SH-SY5Y (cell line): Measurements from ENCODE around the gene TMEM145.

Experiments
- GATA2 ChIP-seq: IDR thresholded peaks from 2 replicates; pipeline ENCODE4 v1.6.1; 2011; ENCODE audit warnings: mild to moderate bottlenecking, low read depth, low read length
- GATA3 ChIP-seq: IDR thresholded peaks from 2 replicates; pipeline ENCODE4 v1.6.1; 2011; ENCODE audit warnings: low read depth, mild to moderate bottlenecking, low read length, moderate library complexity

TMEM145 gene

DNA sequence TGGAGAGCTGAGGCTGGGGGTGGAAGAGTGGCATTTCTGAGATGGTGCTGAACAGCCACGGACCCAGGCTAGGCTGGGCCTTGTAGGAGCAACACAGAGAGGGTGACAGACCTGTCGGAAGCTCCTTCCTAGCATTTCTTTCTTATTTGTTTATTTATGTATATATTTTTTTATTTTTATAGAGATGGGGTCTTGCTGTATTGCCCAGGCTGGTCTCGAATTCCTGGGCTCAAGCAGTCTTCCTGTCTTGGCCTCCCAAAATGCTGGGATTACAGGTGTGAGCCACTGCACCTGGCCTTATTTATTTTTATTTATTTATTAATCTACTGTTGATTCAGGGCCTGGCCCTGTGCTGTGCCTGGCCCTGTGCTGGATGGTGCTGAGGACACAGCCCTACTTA lies 37.6 kb upstream of the TMEM145 start:
- no peak for TF ChIP-seq GATA3
- no peak for TF ChIP-seq GATA2

- TF ChIP-seq GATA2 (no peak), GATA3 (no peak)
Measured at GRCh38 chr19:42276284-42276683, 36.8 kb upstream of the TMEM145 start.

DNA sequence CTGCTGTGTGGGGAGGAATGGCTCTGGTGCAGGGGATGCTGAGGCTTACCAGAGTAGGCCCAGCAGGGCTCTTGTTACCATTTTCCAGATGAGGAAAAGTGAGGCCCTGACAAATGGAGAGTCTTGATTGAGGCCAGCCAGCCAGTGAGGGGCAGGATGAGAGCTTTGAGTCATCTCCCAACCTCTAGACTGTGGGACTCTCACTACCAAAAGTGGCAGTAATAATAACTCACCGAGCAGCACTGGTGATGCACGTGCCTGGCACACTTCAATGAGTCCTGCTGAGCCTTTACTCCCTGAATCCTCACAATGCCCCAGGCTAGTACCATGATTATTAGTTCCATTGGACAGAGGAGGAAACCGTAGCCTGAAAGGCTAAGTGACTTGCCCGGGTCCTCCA lies 36.3 kb upstream of the TMEM145 start:
- no peak for TF ChIP-seq GATA2
- no peak for TF ChIP-seq GATA3

GRCh38 chr19:42277821-42278451 lies 35.2 kb upstream of the TMEM145 start:
- no peak for TF ChIP-seq GATA2

DNA sequence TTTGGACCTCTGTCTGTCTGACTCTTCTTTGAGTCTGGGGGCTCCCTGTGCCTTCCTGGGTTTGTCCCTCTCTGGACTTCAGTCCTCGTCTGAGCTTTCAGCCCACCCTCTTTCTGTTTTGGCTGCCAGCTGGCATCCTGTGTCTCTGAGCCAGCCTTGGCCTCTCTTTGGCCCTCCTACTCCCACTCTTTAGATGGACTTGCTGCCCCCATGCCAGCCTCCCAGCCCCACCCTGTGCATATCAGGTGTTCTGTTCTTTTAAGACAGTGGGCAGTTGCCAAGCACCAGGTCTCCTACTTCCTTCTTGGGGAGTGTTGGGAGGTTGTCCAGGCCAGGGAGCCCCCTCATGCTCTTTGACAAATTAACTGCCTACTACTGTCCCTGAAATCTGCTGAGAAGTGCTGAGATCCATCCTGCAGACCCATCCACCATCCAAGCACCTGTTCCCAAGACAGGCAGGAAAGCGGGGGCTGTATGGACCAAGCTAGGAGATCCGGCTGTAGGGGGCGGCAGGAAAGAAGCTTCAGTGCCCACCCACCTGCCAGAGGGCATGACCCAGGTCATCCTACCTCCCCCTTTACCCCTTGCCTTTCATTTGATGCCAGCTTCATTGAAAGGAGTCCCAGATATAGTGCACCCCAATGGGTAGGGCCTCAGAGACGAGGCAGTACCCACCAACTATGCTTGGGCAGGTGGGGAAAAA lies 34.5 kb upstream of the TMEM145 start:
- no peak for TF ChIP-seq GATA3
- no peak for TF ChIP-seq GATA2

- no peak for TF ChIP-seq GATA3
- no peak for TF ChIP-seq GATA2
Measured at GRCh38 chr19:42279155-42279901, 33.8 kb upstream of the TMEM145 start.

DNA sequence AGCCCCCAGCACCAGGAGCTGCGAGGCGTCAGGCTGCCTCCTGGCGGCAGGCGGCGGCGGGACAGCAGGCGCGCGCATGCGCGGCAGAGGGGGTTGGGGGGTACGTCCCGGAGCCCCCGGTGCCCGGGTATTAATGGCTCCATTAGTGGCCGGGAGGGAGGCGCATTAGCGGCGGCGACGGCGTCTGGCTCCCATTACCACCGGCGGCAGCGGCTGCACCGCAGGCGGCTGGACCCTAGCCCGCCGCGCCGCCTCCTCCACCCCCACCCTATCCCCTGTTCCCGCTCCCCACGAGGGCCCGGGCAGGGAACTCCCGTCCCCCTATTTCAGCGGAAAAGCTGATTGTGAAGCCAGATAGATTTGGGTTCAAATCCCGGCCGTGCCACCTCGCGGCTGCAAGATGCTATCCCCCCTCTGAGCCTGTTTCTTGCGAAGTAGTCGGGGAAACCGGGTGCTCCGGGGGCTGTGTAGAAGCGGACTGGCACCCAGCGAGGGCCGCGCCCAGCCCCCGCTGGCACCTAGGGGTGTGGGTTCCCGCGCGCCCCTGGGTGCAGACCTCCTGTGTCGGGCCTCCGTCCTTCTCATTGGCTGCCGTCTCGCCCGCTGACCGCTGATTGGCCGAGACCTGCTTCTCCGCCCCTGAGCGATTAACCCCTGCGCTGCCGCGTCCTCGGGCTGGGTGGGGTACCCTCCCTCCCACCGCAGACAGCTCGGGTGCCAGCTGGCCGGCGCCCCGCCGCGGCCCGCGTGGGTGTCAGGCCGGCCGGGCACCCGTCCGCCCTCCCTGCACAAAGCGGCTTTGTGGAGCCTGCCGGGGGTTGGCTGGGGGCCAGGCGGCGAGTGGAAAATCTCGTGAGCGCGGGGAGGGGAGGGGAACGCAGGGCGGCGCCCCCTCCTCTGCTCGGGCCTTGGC lies 33.0 kb upstream of the TMEM145 start:
- peak; percentile 65 for TF ChIP-seq GATA2
- no peak for TF ChIP-seq GATA3

GRCh38 chr19:42280815-42281145 lies 32.3 kb upstream of the TMEM145 start:
- no peak for TF ChIP-seq GATA2

DNA sequence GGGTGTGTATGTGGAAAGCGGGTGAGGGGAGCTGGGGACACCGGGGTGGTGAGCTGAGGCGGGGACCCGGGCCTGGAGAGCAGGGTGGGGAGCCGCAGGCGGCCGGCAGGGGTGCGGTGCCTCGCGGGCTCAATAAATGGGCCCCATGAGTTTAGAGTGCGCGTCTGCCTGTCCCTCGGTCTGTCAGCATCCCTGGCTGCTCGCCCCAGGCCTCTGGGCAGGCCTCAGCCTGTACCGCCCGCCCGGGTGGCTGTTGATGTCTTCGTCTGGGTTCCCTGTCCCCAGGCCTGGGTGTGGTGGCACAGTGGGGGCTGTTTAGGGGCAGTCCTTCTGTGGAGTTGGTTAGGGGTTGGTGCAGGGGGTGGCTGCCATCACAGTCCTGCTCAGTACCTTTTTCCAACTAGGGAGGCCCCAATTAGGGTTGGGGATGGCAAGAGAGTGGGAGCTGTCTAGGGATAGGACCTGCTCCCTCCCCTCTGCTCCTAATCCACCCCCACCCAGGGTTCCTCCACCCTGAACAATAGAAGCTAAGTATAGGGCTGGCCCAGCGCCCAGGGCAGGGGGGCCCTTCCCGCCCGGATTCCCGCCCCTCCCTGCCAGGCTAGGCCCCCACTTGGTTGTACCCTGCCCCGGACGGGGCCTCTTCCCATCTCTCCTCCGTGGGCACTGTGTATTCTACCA lies 31.8 kb upstream of the TMEM145 start:
- TF ChIP-seq GATA2 (no peak), GATA3 (no peak)

- no peak for TF ChIP-seq GATA3
- no peak for TF ChIP-seq GATA2
Measured at GRCh38 chr19:42281827-42282762, 31.0 kb upstream of the TMEM145 start.

GRCh38 chr19:42282819-42283187 lies 30.3 kb upstream of the TMEM145 start:
- TF ChIP-seq GATA2, result no peak
- no peak for TF ChIP-seq GATA3

GRCh38 chr19:42283188-42284065 lies 29.7 kb upstream of the TMEM145 start:
- no peak for TF ChIP-seq GATA2

DNA sequence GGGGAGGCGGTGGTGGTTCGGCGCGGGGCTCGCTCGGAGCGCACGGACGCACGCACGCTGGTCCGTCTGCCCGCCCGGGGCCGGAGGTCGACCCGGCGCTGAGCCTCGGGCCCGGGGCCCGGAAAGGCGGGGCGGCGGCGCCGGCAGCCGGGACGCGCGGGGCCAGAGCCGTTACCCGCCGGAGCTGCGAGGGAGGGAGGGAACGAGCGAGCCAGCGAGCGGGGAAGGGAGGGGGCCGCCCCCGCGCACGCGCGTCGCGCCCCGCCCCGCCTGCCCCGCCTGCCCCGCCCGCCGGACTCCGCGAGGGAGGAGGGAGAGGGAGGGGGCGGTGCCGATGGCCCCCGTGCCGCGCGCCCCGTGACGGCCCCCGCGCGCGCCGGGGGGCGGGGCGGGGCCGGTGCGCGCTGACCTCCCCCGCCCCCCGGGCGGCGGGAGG lies 29.0 kb upstream of the TMEM145 start:
- TF ChIP-seq GATA3, result no peak
- no peak for TF ChIP-seq GATA2
